ENCODE results near the gene PDE4B. TPM values are rescaled to one million over a fixed set of nuclear protein-coding genes. Genes with fewer than 3 reads are reported as not detected.

Gene PDE4B
- total RNA-seq, 2 donors from 2014 or later: 4.3 to 18.0 TPM

DNA sequence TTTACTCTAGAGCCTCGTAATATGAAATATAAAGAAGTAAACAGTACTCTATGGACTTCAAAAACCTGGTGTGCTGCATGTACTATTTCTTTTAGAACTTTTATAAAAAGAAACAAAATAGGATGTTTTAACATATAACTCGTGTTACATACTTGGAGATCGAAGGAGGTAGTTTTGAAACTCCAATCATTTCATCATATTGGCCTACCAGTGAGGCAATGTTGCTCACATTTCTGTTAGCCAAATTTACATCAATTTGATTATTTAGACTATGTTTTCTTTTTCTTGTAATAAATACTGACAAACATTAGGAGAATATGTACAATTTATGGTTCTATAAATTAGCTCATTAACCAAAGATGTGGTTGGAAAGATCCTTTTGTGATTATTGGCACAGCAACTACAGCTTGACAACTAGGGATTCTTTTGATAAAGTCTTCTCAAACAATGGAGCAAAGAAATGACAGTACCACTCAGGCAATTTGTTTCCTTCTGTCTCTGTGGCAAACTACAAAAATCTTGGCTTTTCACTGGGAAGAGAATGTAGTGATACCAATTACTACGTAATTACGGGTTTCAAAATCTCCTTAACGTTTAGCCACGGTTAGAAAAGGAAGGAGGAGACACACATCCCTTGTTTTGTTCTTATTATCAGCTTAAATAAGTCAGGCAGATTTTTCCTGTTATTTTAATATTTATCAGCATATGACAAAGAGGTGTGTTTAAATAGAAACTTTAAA, 474.7 kb downstream of the PDE4B start:
- Mint-ChIP-seq H3K4me3 (no peak overlapping the region), H3K36me3 (ENCODE audit: low read depth) (no peaks in the 10 kb centered on the region), H3K9me3 (no peaks in the 10 kb centered on the region), H3K27me3 (ENCODE audit: insufficient read depth) (no peaks in the 10 kb centered on the region), H3K4me1 (peaks cover 26% of the 10 kb centered on the region), H3K27ac (no peak overlapping the region)
- Histone ChIP-seq H3K36me3 (ENCODE audit: control insufficient read depth, insufficient read depth, low read length) (no peaks in the 10 kb centered on the region), H3K27ac (ENCODE audit: low read depth, low read length) (no peak overlapping the region), H3K9ac (ENCODE audit: extremely low read depth, low read length, poor library complexity, severe bottlenecking) (no peak overlapping the region), H3K9me3 (ENCODE audit: control insufficient read depth, low read length) (no peaks in the 10 kb centered on the region), H3K4me3 (ENCODE audit: low read length) (no peak overlapping the region), H3K4me1 (ENCODE audit: control insufficient read depth, insufficient read depth, low read length) (no peaks in the 10 kb centered on the region), H3K27me3 (ENCODE audit: control insufficient read depth, insufficient read depth, low read length, poor library complexity, severe bottlenecking) (no peaks in the 10 kb centered on the region)
- no peak for TF ChIP-seq CTCF (conservative IDR thresholded peaks at IDR 0.05)
- WGBS, 2 experiments (ENCODE audit: insufficient coverage in 1 of 2, insufficient read length in 1 of 2): 90 to 94% methylated on average over 2 to 7 of the region's 7 CpGs
- DNase-seq: no peak

DNA sequence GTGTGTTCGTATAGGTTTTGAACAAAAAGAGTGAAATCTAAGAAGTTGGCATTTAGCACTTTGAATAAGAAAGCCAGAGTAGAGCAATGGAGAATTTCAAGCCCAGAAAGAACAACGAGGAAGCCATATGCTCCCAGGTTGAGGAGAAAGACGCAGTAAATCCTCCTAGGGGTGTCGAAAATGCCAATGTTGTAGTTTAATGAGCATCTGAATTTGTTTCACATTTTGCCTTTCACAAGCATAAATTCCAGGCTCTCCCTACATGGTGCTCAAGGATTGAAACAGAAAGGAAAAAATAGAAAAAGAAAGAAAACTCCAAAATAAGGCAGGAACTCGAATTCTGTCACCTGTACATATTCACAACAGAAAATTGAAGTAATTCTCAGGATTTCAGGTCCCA, 476.5 kb downstream of the PDE4B start:
- no peaks in the 10 kb centered on the region for H3K36me3 ChIP-seq (ENCODE audit: control insufficient read depth, insufficient read depth, low read length)
- no peak for TF ChIP-seq CTCF (conservative IDR thresholded peaks at IDR 0.05)
- Mint-ChIP-seq H3K27me3 (ENCODE audit: insufficient read depth) (no peaks in the 10 kb centered on the region), H3K4me3 (no peak overlapping the region), H3K9me3 (no peaks in the 10 kb centered on the region), H3K36me3 (ENCODE audit: low read depth) (no peaks in the 10 kb centered on the region), H3K4me1 (peaks cover 27% of the 10 kb centered on the region), H3K27ac (no peak overlapping the region)
- 88 to 92% methylated on average over 3 to 5 of the region's 5 CpGs for WGBS, 2 experiments (ENCODE audit: insufficient coverage in 1 of 2, insufficient read length in 1 of 2)
- no peak overlapping the region for H3K9ac ChIP-seq (ENCODE audit: extremely low read depth, low read length, poor library complexity, severe bottlenecking)
- no peak overlapping the region for H3K27ac ChIP-seq (ENCODE audit: low read depth, low read length)
- no peaks in the 10 kb centered on the region for H3K4me1 ChIP-seq (ENCODE audit: control insufficient read depth, insufficient read depth, low read length)
- H3K4me3 ChIP-seq (ENCODE audit: low read length): no peak overlapping the region
- no peaks in the 10 kb centered on the region for H3K27me3 ChIP-seq (ENCODE audit: control insufficient read depth, insufficient read depth, low read length, poor library complexity, severe bottlenecking)
- H3K9me3 ChIP-seq (ENCODE audit: control insufficient read depth, low read length): no peaks in the 10 kb centered on the region
- no peak for DNase-seq

GRCh38 chr1:66270119-66270812, 477.6 kb downstream of the PDE4B start:
- no peak overlapping the region for H3K4me3 Mint-ChIP-seq
- no peaks in the 10 kb centered on the region for H3K27me3 ChIP-seq (ENCODE audit: control insufficient read depth, insufficient read depth, low read length, poor library complexity, severe bottlenecking)

More at GRCh38 chr1:66270119-66270812, 477.6 kb downstream of the PDE4B start:
- Mint-ChIP-seq H3K27me3 (ENCODE audit: insufficient read depth) (no peaks in the 10 kb centered on the region), H3K27ac (no peak overlapping the region), H3K9me3 (no peaks in the 10 kb centered on the region), H3K4me1 (peaks cover 29% of the 10 kb centered on the region), H3K36me3 (ENCODE audit: low read depth) (no peaks in the 10 kb centered on the region)
- H3K4me3 ChIP-seq (ENCODE audit: low read length): no peak overlapping the region
- H3K9me3 ChIP-seq (ENCODE audit: control insufficient read depth, low read length): no peaks in the 10 kb centered on the region
- H3K36me3 ChIP-seq (ENCODE audit: control insufficient read depth, insufficient read depth, low read length): no peaks in the 10 kb centered on the region
- no peak overlapping the region for H3K9ac ChIP-seq (ENCODE audit: extremely low read depth, low read length, poor library complexity, severe bottlenecking)
- H3K27ac ChIP-seq (ENCODE audit: low read depth, low read length): no peak overlapping the region
- no peak for TF ChIP-seq CTCF (conservative IDR thresholded peaks at IDR 0.05)
- WGBS, 2 experiments (ENCODE audit: insufficient coverage in 1 of 2, insufficient read length in 1 of 2): 92 to 100% methylated on average over 3 to 5 of the region's 5 CpGs
- no peak for DNase-seq
- no peaks in the 10 kb centered on the region for H3K4me1 ChIP-seq (ENCODE audit: control insufficient read depth, insufficient read depth, low read length)

All from endodermal cell (in vitro differentiated cells).